ENCODE measurements around the gene LONRF2. TPM values are rescaled to one million over a fixed set of nuclear protein-coding genes. Genes with fewer than 3 reads are reported as not detected.

Gene LONRF2
- polyA plus RNA-seq, 1 donor (not counting 4 experiments of a cell fraction or from before 2014, with no cell fraction given) = not detected

DNA sequence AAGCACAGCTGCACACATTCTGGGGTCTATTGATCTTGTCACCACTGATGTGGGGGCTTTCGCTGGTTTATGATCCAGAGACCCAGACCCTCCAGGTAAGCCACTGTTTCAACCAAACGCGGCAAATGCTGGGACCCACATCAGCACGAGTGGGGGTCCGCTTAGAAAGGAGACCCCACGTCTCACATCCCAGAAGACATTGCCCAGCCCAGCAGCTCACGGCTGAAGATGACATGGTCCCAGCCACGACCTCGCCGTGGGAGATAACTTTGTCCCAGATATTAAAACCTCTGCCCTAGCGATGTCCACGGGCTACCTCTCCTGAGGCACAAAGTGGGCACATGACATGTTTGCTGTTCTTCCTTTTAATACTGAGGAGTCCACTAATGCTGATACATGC is 43.8 kb downstream of the LONRF2 start:
- Histone ChIP-seq H3K9me3 (ENCODE audit: control insufficient read depth, low read depth, low read length) (no peaks in the 10 kb centered on the region), H3K4me2 (ENCODE audit: control insufficient read depth, extremely low read depth, insufficient read depth, low read depth, low read length) (no peak overlapping the region), H3K36me3 (ENCODE audit: control insufficient read depth in 2 of 2, extremely low read depth in 1 of 2, insufficient read depth in 2 of 2, low read length in 2 of 2) (no peaks in the 10 kb centered on the region), H3K9me1 (ENCODE audit: control insufficient read depth, extremely low read depth, insufficient read depth, low read length) (no peaks in the 10 kb centered on the region), H3K9ac (ENCODE audit: control insufficient read depth, extremely low read depth, insufficient read depth, low read length) (no peak overlapping the region), H3K27me3 (ENCODE audit: control insufficient read depth, extremely low read depth, insufficient read depth, low read length) (peaks cover 3% of the 10 kb centered on the region), H3K4me3 (ENCODE audit: control insufficient read depth in 2 of 3, extremely low read depth in 1 of 3, insufficient read depth in 2 of 3, low read depth in 1 of 3, low read length in 3 of 3) (no peak overlapping the region), H3K4me1 (ENCODE audit: control insufficient read depth, extremely low read depth, insufficient read depth, low read length) (no peaks in the 10 kb centered on the region), H2AFZ (ENCODE audit: control insufficient read depth, low read length) (no peak overlapping the region), H3K79me2 (ENCODE audit: control insufficient read depth, insufficient read depth, low read length) (no peaks in the 10 kb centered on the region), H3K27ac (ENCODE audit: control insufficient read depth, insufficient read depth, low read length) (no peak overlapping the region), H4K20me1 (ENCODE audit: control insufficient read depth, extremely low read depth, insufficient read depth, low read length) (no peaks in the 10 kb centered on the region)
- FAIRE-seq (no peak), DNase-seq (ENCODE audit: low read depth, low spot score) (no peak)
- TF ChIP-seq, protein P1, sequence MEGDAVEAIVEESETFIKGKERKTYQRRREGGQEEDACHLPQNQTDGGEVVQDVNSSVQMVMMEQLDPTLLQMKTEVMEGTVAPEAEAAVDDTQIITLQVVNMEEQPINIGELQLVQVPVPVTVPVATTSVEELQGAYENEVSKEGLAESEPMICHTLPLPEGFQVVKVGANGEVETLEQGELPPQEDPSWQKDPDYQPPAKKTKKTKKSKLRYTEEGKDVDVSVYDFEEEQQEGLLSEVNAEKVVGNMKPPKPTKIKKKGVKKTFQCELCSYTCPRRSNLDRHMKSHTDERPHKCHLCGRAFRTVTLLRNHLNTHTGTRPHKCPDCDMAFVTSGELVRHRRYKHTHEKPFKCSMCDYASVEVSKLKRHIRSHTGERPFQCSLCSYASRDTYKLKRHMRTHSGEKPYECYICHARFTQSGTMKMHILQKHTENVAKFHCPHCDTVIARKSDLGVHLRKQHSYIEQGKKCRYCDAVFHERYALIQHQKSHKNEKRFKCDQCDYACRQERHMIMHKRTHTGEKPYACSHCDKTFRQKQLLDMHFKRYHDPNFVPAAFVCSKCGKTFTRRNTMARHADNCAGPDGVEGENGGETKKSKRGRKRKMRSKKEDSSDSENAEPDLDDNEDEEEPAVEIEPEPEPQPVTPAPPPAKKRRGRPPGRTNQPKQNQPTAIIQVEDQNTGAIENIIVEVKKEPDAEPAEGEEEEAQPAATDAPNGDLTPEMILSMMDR (optimal IDR thresholded peaks at IDR 0.05 in 1 of 3, IDR thresholded peaks at IDR 0.05 in 1 of 3, conservative IDR thresholded peaks at IDR 0.05 in 1 of 3; ENCODE audit: extremely low read depth in 1 of 3, insufficient read depth in 2 of 3, low read length in 3 of 3) = no peak
- no peak for TF ChIP-seq EZH2 (IDR thresholded peaks at IDR 0.05; ENCODE audit: low read length)
- dilution Hi-C loops (cut with MboI; ENCODE audit: extremely low pct_ligation_motif_present, low sequenced_read_pairs) = no loop called here

DNA sequence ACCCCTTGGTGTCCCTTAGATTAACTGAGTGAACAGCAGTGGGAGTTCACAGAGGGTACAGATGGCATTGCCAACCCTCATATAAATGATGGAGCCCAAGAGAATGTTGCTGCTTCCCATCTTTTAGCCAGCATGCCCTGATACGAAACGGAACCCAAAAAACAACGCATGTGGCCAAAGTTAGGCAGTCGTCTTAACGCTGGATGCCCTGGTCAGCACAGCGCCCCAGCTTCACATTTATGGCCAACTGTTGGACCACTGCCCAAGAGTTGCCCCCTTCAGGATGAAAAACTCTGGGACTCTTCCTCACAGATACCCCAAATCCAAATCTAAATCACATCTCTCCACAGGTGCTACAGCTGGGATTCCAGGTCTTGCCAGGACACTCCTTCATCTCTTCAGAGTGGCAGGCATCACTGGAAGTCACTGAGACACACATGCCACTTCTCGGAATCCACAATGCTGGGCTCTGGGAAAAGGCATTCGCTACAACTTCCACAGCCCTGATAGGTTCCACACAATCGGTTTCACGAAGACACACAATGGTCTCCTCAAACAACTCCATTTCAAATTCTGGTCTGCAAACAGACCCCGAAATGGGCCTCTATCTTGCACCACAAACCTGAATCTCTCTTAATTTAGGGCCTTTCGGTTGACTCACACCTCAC is 44.6 kb downstream of the LONRF2 start:
- Histone ChIP-seq H3K9me3 (ENCODE audit: control insufficient read depth, low read depth, low read length) (no peaks in the 10 kb centered on the region), H3K9ac (ENCODE audit: control insufficient read depth, extremely low read depth, insufficient read depth, low read length) (no peak overlapping the region), H3K4me2 (ENCODE audit: control insufficient read depth, extremely low read depth, insufficient read depth, low read depth, low read length) (no peak overlapping the region), H3K36me3 (ENCODE audit: control insufficient read depth in 2 of 2, extremely low read depth in 1 of 2, insufficient read depth in 2 of 2, low read length in 2 of 2) (no peaks in the 10 kb centered on the region), H3K4me3 (ENCODE audit: control insufficient read depth in 2 of 3, extremely low read depth in 1 of 3, insufficient read depth in 2 of 3, low read depth in 1 of 3, low read length in 3 of 3) (no peak overlapping the region), H3K27me3 (ENCODE audit: control insufficient read depth, extremely low read depth, insufficient read depth, low read length) (peaks cover 3% of the 10 kb centered on the region), H3K27ac (ENCODE audit: control insufficient read depth, insufficient read depth, low read length) (no peak overlapping the region), H3K9me1 (ENCODE audit: control insufficient read depth, extremely low read depth, insufficient read depth, low read length) (no peaks in the 10 kb centered on the region), H3K79me2 (ENCODE audit: control insufficient read depth, insufficient read depth, low read length) (no peaks in the 10 kb centered on the region), H4K20me1 (ENCODE audit: control insufficient read depth, extremely low read depth, insufficient read depth, low read length) (no peaks in the 10 kb centered on the region), H2AFZ (ENCODE audit: control insufficient read depth, low read length) (no peak overlapping the region), H3K4me1 (ENCODE audit: control insufficient read depth, extremely low read depth, insufficient read depth, low read length) (no peaks in the 10 kb centered on the region)
- dilution Hi-C loops (cut with MboI; ENCODE audit: extremely low pct_ligation_motif_present, low sequenced_read_pairs) = no loop called here
- DNase-seq (ENCODE audit: low read depth, low spot score) = no peak
- no peak for FAIRE-seq
- TF ChIP-seq, protein P1 (optimal IDR thresholded peaks at IDR 0.05 in 1 of 3, IDR thresholded peaks at IDR 0.05 in 1 of 3, conservative IDR thresholded peaks at IDR 0.05 in 1 of 3; ENCODE audit: extremely low read depth in 1 of 3, insufficient read depth in 2 of 3, low read length in 3 of 3) = no peak
- TF ChIP-seq EZH2 (IDR thresholded peaks at IDR 0.05; ENCODE audit: low read length) = no peak

Data from keratinocyte (primary cell).